ENCODE results near the gene CARMIL3.

DNA sequence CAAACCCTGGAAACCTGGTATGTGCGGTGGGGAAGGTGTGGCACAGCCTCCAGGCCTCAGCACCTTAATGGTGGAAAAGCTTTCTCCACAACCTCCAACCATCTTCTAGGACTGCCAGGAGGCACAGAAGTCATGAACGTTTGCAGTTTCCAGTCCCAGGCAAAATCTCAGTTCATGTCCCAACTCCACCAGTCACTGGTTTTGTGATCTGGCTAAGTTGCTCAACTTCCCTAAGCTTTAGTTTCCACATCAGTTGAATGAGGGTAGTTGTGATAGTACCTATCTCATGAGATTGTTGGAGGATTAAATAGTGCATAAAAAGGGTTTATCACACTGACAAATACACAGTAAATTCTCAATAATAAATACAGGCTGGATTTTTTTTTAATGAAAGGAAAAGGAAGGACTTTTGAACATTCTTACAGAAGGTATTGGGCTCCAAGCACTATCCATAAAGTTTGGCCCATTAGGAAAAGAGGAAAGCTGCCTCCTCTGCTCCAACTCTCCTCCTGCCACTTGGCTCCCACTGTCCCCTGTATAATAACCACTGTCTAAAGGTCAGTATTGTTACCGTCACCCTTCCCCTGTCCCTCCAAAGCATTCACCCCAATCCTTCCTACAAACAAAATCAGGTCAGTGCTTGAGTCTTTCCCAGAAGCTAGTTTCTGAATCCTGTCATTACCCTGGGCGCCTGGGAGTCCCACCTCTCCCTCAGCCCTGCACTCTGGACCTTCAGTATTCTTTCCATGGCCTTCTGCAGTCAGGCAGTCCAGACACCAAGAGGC lies 48.6 kb downstream of the CARMIL3 start:
- TF ChIP-seq, protein P1, sequence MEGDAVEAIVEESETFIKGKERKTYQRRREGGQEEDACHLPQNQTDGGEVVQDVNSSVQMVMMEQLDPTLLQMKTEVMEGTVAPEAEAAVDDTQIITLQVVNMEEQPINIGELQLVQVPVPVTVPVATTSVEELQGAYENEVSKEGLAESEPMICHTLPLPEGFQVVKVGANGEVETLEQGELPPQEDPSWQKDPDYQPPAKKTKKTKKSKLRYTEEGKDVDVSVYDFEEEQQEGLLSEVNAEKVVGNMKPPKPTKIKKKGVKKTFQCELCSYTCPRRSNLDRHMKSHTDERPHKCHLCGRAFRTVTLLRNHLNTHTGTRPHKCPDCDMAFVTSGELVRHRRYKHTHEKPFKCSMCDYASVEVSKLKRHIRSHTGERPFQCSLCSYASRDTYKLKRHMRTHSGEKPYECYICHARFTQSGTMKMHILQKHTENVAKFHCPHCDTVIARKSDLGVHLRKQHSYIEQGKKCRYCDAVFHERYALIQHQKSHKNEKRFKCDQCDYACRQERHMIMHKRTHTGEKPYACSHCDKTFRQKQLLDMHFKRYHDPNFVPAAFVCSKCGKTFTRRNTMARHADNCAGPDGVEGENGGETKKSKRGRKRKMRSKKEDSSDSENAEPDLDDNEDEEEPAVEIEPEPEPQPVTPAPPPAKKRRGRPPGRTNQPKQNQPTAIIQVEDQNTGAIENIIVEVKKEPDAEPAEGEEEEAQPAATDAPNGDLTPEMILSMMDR (IDR thresholded peaks at IDR 0.05; ENCODE audit: low read depth, low read length), result no peak
- no peak for TF ChIP-seq EZH2phosphoT487 (IDR thresholded peaks at IDR 0.05; ENCODE audit: low read depth)
